T-helper 9 cell (primary cell): ENCODE measurements around the gene GTF2H4.

Experiments used
- DNase-seq: peaks from one replicate; pipeline ENCODE4 v3.0.0-alpha.2; 2020

The GTF2H4 gene

DNA sequence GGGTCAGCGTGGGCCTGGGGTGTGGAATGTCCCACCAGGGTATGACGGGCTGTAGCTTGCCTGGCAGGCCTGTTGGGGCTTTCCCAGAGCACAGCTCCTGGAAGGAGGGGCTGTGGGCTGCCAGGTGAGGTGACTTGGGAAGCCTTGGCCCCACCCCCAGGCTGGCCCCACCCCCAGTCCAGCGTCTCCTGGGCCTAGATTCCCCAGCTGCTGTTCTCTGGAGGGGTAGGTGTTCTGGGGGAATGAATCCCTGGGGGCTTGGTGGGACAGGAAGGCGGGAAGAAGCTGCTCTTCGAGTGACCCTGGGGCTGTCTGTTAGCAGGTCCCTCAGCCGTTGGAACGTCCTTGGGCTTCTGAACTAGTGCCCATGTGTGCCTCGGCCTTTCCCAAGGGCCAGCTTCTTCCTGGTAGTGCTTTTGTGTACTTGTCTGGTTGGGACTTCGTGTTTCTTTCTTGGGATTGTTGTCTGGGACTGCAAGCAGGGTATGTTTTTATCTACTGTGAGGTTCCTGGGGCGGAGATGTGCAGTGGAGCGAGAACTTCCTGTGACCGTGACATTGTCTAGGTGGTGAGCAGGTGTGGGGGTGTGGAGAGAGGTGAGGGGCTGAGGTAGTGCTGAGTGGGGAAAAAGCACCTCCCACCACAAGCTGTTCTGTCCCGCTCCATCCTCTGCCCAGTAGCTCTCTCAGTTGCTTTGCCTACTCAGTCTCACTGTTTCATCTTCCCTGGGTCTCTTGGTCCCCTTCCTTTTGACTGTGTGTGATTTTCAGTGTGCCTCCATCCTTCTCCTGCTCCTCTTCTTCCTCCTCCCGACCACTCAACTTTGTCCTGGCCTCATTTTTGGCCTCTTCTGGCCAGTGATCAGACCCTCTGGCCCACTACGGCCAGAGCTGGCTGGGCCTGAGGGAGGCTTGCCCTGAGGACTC is 25.0 kb upstream of the GTF2H4 start:
- DNase-seq = no peak

DNA sequence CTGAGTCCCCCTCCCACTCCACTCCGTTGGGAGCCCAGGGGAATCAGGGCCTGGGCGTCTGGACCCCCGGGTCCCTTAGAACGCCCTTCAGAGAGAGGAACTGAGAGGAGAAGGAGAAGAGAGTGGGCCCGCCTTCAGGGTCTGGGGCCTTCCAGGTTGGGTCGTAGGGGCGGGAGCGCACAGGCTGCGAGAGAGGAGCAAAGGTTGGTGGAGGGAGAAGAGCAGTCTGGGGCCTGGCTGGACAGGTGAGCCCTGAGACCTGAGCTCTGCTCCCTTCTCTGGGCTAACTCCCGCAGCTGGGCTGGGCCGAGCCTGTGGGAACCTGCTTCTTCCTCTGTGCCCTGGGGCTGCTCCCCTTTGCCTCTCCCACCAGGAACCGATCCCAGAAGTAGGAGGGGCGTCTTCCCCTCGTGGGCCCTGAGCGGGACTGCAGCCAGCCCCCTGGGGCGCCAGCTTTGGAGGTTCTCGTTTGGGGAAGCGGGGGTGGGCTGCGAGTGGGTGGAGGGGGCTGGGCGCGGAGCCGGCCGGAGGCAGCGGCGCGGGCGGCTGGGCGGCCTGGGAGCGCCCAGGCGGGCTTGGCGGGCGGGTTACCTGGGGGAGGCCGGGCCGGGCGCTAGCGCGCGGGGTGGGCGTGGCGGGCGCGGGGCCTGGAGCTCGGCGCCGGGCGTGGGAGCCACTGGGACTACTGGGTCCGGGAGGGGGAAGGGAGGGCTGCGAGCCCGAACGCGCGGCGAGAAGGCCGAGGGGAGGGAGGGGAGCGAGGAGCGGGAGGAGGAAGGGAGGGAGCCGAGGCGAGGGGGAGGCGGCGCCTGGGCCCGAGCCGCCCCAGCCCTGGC is 24.1 kb upstream of the GTF2H4 start, which contains the start of gene DDR1:
Gene DDR1 (plus strand): TSS at position 835 of the 836 bp plus-strand sequence. CDS start 4,211 bp downstream, outside the sequence.
- peak; percentile 35 for DNase-seq

DNA sequence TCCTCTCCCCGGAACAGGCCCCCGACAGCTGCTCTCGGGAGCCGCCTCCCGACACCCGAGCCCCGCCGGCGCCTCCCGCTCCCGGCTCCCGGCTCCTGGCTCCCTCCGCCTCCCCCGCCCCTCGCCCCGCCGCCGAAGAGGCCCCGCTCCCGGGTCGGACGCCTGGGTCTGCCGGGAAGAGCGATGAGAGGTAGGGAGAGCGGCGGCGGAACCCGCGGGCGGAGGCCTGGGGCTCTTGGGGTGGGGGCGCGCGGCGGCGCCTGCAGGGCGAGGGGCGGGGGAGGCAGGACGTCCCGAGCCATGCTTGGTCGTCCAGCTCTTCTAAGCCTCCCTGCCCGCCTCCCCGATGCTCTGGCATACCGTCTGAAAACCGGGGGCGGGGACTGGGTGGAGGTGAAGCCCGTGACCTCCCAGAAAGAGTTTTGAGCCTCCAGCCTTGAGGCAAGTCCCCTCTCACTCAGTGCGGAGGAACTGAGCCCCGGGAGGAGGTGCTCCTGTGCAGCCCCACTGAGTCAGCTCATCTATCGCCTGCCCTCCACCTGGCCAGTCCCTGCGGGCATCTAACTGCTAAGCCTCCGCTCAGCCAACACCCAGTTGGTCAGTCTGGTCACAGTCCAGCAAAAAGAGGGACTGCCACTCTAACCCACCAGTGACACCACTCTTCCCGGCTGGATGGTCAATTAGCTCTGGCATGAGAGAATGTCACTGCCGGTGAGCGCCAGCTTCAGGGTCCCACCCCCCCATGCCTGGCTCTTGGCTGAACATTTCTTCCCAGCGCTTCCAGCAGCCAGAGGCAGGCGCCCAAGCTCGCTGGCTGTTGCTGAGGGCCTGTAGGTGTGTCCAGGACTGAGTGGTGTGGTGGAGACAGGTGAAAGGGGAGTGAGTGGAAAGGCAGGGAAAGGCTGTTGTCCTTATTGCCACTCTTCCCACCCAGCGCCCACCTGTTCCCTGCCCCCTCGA is 23.2 kb upstream of the GTF2H4 start:
- DNase-seq = no peak

DNA sequence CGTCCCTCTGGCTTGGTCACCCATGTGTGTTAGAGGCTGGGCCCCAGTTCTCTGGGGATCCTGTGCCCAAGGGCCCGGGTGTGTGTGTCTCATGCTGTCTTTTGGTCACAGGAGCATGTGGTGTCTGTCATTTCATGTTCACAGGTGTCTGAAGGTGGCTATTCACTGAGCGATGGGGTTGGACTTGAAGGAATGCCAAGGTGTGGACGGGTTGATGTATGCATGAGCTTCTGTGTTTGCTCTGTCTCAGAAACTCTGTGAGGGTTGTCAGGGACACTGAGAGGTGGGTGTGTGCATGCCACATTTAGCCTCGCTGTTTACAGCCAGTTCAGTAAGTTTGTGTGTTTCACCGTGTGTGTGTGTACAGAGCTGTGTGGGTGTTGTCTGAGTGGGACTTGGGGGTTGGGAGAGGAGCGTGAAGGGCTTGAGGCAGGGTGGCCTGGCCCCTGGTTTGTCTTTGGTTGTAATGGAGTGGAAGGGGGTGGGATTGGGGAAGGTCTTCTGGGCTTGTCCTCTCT is 22.5 kb upstream of the GTF2H4 start:
- DNase-seq = no peak

DNA sequence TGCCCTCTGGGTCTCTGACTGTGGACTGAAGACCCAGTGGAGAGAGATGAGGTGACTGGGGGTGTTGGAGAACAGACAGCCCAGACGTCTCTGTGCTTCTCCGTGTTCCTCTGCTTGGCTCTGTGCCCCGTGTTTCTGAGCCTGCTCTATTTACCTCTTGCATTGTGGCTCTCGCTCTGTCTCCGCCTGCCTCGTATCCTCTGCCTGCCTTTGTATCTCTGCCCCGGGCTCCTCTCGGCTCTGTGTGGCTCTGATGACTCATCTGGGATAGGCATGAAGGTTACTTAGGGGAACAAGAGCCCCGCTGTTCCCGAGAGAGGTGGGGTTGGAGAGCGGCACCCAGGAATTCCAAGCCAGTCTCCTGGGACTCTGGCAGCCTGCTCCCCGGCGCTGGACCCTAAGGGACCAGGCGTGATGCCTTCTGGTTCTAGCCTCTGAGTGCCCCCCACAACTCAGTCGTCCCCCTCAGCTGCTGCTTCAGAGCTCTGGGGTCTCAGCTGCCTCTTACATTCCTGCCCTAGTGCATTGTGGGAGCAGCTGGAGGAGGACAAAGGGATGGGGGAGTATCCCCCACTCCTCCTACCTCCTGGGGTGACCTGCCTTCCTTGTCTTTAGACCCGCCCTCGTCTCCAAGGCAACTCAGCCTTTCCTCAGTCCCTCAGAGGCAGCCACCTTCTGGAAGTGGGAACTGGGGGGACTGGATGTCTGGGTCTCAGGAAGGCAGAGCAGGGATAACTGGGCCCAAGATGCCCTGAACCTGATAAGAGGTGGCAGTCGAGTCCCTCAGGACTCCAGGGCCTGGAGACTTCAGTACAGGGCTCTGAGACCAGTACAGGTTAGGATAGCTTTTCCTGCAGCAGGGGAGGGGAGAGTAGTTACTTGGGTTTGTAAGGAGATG is 21.8 kb upstream of the GTF2H4 start:
- DNase-seq = no peak

DNA sequence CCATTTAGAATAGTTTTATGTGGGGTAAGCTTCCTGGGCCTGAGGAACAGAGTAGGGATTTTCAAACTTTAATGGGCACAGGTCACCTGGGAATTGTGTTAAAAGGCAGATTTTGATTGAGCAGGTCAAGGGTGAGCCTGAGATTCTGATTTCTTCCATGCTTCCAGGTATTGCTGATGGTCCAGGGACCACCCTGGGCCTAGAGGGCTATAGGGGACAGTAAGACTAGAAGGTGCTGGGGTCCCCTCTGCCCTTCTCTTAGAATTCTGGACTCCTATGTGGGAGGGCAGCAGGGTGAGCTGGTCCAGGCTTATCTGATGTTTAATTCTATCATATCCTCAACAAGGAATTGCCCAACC is 21.1 kb upstream of the GTF2H4 start:
- DNase-seq = no peak

DNA sequence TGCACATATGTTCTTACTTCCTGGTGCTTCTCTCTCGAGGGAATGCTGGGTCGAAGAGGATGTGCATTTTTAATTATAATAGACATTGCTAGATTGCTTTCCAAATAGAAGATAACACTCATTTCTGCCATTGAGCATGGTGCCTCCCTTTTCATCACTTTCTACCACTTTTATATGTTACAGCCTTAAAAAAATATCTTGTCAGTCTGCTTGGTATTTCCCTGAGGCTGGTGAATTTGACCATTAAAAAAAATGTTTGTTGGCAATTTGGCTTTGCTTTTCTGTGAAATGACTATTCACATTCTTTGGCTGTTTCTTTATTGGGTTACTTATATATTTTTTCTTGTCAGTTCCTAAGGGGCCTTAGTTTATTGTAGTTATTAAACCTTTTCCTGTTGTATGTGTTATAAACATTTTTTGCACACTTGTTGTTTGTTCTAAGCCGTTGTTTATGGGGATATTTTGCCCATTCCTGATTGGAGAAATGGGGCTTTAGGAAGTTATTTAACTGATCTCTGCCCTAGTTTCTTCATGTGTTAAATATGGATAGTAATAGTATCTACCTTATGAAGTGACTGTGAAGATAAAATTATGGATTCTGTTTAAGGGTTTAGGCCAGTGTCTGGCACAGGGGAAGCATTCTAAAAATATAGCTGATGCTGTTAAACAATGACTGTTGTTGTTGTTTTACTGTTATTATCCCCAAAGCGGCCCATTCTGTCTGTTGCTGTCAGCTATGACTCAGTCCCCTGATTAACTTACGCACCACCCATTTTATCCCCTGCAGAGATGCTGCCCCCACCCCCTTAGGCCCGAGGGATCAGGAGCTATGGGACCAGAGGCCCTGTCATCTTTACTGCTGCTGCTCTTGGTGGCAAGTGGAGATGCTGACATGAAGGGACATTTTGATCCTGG is 19.8 kb upstream of the GTF2H4 start:
- DNase-seq = no peak

DNA sequence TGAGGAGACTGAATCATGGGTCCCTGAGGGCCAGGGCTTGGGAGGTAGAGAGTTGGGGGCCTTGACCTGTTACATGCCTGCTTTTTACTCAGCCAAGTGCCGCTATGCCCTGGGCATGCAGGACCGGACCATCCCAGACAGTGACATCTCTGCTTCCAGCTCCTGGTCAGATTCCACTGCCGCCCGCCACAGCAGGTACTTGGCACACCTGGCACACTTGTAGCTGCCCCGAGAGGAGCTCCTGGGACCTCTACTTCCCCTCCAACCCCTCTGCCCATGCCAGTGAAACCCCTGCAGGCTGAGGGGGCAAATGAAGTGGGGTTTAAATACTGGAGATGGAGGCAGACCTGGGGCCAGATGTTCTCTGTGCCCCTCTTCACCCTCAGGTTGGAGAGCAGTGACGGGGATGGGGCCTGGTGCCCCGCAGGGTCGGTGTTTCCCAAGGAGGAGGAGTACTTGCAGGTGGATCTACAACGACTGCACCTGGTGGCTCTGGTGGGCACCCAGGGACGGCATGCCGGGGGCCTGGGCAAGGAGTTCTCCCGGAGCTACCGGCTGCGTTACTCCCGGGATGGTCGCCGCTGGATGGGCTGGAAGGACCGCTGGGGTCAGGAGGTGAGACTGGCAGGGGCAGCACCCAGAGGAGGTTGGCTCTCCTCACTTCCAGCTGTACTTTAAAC is 19.1 kb upstream of the GTF2H4 start:
- no peak for DNase-seq

DNA sequence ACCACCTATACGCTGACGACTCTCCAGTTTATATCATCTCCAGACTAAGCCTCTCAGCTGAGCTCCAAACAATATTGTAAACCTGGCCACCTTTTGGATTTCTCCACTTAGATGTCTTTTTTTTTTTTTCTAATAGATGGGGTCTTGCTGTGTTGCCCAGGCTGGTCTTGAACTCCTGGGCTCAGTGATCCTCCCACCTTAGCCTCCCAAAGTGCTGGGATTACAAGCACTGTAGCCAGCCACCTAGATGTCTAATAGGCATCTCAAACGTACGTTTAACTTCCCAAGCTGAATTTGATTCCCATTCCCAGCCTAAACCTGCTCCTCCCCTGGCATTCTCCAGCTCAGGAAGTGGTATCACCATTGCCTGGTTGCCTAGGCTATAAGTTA is 18.5 kb upstream of the GTF2H4 start:
- no peak for DNase-seq

DNA sequence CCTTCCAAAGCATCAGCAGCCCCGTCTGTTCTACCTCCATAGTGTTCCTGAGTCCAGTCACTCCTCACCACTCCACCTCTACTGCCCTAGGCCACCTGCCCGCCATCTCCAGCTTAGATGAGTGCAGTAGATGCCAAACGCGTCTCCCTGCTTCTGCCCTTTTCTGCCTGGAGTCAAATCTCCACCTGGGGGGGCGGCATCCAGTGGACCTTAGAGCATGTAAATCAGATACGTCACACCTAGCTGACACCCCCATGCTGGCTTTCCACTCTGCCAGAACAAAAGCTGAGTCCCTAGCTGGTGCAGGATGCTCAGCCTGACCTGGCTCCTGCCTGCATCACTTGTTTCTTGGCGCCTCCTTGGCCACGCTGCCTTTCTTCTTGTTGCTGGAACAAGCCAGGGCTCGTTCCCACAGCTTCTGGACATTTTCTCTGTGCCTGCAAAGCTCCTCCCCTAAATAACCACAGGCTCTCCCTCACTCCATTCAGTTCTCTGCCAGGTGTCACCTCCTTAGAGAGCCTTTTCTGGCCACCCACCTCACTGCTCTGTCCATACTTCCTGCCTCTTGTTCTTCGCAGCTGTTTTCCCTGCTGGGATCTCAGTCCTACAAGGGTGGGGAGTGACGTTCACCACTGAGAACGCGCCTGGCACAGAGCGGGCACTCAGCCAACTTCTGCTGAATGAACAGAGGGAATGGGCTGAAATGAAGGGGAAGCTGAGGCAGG is 17.9 kb upstream of the GTF2H4 start:
- no peak for DNase-seq

DNA sequence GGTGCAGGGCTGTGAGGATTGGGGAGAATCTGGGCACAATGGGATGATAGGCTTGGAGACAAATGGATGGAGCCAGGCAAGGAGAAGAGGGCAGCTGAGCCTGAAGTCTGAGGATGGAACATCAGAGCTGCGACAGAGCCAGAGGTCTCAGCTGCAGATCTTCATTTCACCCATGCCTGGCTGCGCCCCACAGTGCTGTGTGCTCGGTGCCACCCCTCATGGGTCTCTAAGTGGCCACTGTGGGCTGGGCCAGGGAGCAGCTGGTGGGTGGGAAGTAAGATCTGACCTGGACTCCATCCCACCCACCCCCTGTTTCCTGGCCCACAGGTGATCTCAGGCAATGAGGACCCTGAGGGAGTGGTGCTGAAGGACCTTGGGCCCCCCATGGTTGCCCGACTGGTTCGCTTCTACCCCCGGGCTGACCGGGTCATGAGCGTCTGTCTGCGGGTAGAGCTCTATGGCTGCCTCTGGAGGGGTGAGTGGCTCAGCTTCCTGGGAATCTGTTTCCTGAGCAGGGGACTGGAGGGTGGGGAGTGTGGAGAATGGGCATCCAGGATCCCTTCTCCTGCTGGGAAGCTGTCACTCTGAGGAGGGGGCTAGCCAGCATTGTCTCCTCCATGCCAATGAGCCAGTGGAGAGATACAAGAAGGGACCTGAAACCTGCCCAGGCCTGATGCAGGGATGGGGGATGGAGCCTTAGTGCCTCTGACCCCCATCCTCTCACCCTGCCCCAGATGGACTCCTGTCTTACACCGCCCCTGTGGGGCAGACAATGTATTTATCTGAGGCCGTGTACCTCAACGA is 17.2 kb upstream of the GTF2H4 start:
- DNase-seq = no peak

DNA sequence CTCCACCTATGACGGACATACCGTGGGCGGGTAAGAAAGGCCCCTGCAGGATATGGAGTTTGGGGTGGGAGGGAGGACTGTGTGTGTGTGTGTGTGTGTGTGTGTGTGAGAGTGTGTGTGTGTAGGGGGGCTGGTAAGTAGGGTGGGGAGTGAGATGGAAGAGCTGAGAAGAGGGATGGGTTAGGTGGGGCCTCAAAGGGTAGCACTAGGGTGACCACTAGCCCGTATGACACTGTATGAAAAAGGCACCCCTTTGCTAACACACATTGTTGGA is 16.6 kb upstream of the GTF2H4 start:
- no peak for DNase-seq

DNA sequence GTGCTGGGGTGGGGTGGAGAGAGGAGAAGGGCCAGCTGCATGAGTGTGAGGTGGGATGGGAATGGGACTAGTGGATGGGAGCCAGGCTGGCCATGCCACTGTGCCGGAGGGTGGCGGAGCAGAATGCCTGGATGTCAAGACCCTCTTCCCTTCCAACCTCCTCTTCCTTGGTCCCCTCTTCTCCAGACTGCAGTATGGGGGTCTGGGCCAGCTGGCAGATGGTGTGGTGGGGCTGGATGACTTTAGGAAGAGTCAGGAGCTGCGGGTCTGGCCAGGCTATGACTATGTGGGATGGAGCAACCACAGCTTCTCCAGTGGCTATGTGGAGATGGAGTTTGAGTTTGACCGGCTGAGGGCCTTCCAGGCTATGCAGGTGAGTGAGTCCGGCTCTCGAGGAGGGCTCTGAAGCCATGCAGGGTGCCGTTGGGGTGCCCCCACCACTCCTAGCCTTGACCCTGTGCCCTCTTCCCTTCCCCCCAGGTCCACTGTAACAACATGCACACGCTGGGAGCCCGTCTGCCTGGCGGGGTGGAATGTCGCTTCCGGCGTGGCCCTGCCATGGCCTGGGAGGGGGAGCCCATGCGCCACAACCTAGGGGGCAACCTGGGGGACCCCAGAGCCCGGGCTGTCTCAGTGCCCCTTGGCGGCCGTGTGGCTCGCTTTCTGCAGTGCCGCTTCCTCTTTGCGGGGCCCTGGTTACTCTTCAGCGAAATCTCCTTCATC is 16.0 kb upstream of the GTF2H4 start:
- no peak for DNase-seq

DNA sequence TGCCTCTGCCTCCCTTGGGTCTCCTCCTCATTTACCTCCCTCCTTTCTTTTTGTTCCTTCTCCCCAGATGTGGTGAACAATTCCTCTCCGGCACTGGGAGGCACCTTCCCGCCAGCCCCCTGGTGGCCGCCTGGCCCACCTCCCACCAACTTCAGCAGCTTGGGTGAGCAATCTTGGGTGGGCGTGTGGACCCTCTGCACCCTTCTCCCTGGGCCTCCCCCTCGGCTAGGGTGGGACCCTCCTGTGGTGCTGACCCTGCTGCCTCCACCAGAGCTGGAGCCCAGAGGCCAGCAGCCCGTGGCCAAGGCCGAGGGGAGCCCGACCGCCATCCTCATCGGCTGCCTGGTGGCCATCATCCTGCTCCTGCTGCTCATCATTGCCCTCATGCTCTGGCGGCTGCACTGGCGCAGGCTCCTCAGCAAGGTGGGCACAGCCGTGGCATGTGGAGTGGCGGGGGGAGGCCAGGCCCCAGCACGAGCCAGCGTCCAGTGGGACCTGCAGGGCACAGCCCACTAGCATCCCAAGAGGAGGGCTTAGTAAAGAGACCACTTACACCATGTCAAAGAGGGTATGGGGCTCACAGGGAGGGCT is 14.9 kb upstream of the GTF2H4 start:
- DNase-seq = no peak

DNA sequence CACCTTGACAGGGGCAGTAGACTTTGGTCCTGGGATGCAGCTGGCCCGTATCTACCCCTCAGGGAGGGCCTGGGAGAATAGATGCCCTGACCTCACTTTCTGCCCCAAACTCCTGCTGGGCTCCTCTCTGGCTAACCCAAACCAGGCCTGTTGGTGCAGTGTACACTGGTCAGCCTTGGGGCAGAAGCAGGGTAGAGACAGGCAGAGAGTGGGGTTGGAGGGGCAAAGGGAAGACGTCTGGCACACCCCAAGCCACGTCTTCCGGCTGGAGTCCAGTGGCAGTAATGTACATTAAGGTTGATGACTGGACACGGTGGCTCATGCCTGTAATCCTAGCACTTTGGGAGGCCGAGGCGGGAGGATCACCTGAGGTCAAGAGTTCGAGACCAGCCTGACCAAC is 14.3 kb upstream of the GTF2H4 start:
- DNase-seq = no peak

DNA sequence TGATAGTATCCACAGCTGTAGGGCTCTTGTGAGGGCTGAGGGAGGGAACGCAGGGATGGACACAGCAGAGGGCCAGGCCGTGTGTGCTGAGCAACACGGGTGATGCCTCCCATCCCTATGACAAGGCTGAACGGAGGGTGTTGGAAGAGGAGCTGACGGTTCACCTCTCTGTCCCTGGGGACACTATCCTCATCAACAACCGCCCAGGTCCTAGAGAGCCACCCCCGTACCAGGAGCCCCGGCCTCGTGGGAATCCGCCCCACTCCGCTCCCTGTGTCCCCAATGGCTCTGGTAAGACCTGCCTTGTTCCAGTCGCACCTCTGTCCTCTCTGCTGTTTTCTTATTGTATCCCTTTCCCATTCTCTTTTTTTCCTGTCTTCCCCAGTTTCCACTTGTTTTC is 13.6 kb upstream of the GTF2H4 start:
- DNase-seq = no peak

DNA sequence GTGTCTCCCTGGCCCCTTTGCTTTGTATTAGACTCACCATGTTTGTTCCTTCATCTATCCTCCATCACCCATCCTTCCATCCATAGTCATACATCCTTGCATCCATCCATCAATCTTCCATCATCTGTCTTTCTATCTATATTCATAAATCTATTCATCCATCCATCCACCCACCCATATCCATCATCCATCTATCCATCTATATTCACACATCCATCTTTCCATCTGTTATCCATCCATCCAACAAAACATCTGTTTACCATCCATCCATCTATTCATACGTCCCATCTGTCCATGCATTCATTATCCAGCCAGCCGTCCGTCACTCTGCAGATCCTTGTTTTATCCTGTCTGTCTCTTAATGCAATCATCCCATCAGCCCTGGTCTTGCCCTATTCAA is 13.1 kb upstream of the GTF2H4 start:
- DNase-seq = no peak
